Transverse colon (tissue), 4 donors: ENCODE measurements around the gene NOL3.

Experiments used
- POLR2A ChIP-seq: fragments of 450-650 bp; IDR thresholded peaks from one replicate; pipeline ENCODE4 v1.6.1; 2016; ENCODE audit warnings: antibody characterized with exemption, mild to moderate bottlenecking, moderate library complexity
- POLR2AphosphoS5 ChIP-seq, 3 donors: sonication (generic); formaldehyde crosslinking; IDR thresholded peaks; one replicate each; pipeline ENCODE4 v1.6.1; 2016; ENCODE audit warnings: antibody characterized with exemption in 3 of 3
- TF ChIP-seq, protein P1 (sequence below), 5 experiments: fragments of 200-600 bp in 3 of 5; fragments of 450-650 bp in 2 of 5; sonication (generic) in 3 of 5; IDR thresholded peaks; 1 replicate in 2 of 5; 2 replicates in 3 of 5; pipeline ENCODE4 v1.5.1; 2016 to 2017; ENCODE audit warnings: antibody characterized with exemption in 5 of 5, inconsistent platforms in 3 of 5, mild to moderate bottlenecking in 2 of 5, moderate library complexity in 1 of 5

DNA sequence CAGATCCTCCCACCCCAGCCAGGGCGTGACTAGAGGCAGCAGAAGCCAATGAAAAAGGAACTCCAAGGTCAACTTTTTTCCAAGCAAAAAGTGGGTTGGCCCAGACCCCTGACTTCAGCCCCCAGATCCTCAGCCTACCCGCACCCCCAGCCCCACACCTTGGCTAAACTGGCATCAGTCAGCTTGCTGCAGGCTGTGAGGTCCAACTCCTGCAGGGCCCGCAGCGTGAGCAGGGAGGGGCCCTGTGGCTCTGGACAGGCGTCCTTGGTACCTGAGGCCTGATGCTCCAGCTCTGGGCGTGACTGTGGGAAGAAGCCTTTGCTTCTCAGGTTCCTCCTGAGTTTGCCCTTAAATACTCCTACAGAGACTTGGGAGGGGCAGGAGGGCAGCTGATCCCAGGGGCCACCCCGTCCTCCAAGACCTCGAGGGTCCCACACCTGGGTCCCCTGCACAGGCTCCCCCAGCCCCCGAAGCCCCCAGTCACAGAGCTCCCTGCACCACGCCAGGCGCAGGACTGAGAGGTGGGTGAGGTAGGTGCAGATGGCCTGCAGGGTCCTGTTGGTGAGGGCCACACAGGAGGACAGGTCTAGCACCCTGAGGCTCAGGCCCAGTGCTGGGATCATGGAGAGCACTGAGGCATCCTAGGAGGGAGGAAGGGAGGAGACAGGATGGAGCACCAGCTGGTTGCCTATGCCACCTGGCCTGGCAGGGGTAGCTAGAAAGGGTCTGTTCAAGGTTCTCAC lies 38.0 kb downstream of the NOL3 start:
- TF ChIP-seq, protein P1, sequence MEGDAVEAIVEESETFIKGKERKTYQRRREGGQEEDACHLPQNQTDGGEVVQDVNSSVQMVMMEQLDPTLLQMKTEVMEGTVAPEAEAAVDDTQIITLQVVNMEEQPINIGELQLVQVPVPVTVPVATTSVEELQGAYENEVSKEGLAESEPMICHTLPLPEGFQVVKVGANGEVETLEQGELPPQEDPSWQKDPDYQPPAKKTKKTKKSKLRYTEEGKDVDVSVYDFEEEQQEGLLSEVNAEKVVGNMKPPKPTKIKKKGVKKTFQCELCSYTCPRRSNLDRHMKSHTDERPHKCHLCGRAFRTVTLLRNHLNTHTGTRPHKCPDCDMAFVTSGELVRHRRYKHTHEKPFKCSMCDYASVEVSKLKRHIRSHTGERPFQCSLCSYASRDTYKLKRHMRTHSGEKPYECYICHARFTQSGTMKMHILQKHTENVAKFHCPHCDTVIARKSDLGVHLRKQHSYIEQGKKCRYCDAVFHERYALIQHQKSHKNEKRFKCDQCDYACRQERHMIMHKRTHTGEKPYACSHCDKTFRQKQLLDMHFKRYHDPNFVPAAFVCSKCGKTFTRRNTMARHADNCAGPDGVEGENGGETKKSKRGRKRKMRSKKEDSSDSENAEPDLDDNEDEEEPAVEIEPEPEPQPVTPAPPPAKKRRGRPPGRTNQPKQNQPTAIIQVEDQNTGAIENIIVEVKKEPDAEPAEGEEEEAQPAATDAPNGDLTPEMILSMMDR (IDR thresholded peaks at IDR 0.05): no peak
- no peak for TF ChIP-seq POLR2A
- TF ChIP-seq POLR2AphosphoS5 (IDR thresholded peaks at IDR 0.05): no peak
